NCI-H524 (cell line): ENCODE data around the gene CTNND2.
A peak's percentile ranks its signal among the peaks of the same experiment; 100 is the strongest.

ENCODE experiments used
- DNase-seq, 2 experiments: peaks; one replicate each; lab custom pipeline; 2025; lab: John Stamatoyannopoulos, UW

The CTNND2 gene, protein sequence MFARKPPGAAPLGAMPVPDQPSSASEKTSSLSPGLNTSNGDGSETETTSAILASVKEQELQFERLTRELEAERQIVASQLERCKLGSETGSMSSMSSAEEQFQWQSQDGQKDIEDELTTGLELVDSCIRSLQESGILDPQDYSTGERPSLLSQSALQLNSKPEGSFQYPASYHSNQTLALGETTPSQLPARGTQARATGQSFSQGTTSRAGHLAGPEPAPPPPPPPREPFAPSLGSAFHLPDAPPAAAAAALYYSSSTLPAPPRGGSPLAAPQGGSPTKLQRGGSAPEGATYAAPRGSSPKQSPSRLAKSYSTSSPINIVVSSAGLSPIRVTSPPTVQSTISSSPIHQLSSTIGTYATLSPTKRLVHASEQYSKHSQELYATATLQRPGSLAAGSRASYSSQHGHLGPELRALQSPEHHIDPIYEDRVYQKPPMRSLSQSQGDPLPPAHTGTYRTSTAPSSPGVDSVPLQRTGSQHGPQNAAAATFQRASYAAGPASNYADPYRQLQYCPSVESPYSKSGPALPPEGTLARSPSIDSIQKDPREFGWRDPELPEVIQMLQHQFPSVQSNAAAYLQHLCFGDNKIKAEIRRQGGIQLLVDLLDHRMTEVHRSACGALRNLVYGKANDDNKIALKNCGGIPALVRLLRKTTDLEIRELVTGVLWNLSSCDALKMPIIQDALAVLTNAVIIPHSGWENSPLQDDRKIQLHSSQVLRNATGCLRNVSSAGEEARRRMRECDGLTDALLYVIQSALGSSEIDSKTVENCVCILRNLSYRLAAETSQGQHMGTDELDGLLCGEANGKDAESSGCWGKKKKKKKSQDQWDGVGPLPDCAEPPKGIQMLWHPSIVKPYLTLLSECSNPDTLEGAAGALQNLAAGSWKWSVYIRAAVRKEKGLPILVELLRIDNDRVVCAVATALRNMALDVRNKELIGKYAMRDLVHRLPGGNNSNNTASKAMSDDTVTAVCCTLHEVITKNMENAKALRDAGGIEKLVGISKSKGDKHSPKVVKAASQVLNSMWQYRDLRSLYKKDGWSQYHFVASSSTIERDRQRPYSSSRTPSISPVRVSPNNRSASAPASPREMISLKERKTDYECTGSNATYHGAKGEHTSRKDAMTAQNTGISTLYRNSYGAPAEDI (N-terminal part only)

DNA sequence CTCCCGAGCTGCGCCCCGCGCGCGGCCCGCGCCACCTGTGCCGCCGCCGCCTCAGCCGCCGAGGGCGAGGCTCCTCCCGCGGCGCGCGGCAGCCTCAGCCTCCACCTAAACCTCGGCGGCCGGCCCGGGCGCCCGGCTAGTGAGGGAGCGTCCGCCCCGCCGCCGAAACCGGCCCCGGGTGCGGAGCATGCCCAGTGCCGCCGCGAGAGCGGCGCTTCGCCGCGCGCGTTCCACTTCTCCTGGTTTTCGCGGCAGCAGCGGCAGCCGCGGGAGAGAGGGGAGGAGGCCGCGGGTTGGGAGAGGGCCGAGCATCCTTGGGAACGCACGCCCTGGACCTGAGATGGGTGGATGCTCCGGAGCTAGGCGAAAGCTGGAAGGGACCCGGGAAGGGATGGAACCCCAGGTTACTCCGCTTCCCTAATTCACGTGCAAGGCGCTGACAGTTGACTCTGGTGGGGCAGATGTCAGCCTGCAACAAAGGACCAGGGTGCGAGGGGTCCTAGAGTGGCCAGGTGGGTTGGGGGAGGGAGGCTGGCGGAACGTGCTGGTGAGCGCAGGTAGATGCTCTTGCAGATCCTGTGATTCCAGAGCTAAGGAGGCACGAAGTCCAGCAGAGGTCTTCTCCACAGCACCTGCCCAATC, at the start of gene CTNND2:
TSS of gene CTNND2 (minus strand) at position 182 of the 642 bp plus-strand sequence. CDS start 593 bp downstream, outside the sequence.
- peak; percentile 84 to 93 for DNase-seq

- no peak for DNase-seq
Measured at GRCh38 chr5:11946317-11946716, 42.1 kb upstream of the CTNND2 start.

- DNase-seq, result no peak
Measured at GRCh38 chr5:11941566-11941965, 37.3 kb upstream of the CTNND2 start.

- DNase-seq, result no peak
Measured at GRCh38 chr5:11931638-11932037, 27.4 kb upstream of the CTNND2 start.

DNA sequence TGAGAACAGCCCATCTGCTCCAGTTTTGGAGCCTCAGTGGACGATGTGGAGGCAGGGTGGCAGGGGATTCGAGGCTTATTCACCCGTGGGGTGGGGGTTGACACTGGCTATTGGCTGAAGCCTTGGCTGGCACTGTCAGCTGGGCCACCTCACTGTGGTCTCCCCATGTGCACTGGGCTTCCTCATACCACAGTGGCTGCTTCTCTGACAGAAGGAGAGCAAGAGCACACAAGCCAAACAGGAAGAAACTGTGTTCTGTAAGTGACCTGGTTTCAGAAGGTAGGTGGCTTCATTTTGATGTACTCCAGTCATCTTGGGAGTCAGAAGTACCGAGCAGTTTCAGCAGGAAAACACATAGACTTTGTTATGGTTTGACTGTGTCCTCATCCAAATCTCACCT, 24.7 kb upstream of the CTNND2 start:
- no peak for DNase-seq

DNA sequence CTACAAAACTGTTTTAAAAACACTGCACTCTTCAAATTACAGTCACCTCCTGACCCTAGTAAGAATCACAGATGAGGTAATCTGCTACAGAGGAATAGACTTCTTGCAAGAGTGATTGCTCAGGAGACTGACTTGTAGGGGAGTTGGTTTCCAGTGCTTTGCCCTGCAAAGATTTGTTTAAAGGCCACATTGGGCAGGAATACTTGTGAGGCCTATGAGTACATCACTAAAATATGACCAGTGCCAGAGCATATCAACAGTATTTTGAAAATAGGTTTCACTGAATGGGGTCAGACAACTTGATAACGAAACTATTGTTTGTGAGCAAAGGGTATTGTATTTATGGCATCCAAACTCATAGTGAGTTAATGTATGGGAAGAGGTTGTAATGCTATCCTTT, 21.5 kb upstream of the CTNND2 start:
- no peak for DNase-seq

DNA sequence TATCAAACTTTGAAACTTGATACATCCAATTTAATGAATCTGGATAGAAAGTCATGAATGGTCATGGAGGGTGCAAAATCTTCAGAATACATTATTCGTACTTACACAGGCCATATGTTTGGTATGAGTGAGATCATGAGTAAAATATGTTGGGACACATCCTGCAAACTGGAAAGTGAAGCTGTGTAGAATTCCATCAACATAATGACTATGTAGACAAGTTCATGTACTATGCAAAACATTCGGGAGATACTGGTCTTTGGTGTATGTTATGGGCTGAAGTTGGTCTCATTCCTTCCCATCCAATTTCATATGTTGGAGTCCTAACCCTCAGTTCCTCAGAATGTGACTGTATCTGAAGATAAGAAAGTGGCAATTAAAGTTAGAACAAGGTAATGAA, 18.1 kb upstream of the CTNND2 start:
- no peak for DNase-seq

DNA sequence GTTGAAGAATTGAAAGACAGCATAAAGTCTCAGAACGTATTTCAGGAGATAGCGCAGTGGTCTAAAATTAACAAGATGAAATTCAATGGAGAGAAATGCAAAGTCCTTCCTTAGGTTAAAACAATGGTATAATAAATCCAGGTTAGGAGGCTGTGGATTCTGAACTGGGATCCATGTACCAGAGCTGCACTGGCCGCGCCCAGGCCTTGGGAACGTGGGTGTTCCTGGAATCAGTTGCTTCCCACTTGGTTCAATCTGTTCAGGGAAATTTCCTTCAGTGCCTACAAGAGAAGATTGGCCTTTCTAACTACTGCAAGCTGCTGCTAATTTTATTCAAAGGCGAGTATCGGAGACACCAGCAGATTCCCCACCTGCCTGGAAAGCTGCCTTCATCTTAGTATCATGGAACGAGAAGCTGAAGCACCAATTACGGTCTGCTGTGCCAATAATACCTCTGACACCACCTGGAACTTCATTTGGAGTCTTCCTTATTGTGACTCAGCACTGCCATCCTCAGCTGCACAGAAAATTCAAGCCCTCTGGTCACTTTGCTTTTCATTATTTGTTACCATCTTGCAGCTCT, 14.3 kb upstream of the CTNND2 start:
- peak; percentile 84 to 97 for DNase-seq

DNA sequence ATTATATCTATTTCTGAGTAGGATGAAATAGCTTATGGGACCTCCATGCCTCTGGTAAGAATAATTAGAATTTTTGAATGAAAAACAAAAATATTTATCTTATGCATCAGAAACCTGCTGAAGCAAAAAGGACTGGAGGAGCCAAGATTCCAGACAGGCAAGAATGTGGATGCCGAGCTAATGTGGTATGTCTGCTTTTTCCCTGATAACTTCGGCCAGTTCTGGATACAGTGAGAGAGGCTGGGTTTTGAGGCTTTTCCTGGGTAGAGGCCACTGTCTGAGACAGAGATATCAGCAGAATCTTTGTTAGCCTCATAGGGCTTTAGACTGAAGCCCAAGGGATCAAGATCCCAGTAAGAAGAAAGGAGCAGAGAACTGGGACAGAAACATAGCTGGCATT, 5.2 kb upstream of the CTNND2 start:
- no peak for DNase-seq

DNA sequence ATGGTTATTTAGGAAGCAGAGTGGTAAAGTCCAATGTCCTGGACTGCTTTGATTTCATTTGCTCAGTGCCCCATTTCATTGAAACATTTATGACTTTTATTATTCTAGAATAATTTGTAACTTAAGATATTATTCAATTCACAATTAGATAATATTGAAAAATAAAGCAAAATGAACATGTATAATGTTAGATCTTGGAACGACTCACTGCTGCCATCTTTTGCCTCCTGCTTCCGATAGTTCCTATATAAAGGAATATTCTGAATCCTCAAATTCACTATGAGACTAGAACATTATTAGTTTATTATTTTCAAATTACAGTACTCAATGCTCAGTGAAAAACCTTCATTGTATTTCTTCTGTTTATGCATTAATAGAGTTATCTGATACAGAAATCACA, 2.3 kb upstream of the CTNND2 start:
- DNase-seq, result no peak

DNA sequence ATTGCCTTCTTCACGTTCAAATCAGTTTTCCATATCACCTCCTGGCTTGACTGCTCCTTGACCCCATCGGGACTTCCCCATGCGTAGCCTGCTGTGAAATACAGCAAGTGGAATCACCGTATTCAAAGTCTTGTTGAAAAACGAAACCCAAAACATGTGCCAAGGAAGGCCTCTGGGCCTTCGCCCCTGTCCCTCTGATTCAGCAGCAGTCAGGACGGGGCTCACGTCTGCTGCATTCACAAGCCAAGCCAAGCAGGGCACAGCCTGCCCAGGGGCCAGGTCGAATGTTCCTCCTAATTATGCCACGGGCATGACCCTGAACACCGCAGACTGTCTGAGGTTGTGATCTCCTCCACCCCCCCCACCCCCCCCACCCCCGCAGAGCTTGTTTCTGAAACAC, 960 bp upstream of the CTNND2 start:
- DNase-seq, result no peak

- peak; percentile 69 to 83 for DNase-seq
Measured at GRCh38 chr5:11903614-11904264, 507 bp downstream of the CTNND2 start.

GRCh38 chr5:11903121-11903613, 1.1 kb downstream of the CTNND2 start:
- peak; percentile 48 to 73 for DNase-seq

DNA sequence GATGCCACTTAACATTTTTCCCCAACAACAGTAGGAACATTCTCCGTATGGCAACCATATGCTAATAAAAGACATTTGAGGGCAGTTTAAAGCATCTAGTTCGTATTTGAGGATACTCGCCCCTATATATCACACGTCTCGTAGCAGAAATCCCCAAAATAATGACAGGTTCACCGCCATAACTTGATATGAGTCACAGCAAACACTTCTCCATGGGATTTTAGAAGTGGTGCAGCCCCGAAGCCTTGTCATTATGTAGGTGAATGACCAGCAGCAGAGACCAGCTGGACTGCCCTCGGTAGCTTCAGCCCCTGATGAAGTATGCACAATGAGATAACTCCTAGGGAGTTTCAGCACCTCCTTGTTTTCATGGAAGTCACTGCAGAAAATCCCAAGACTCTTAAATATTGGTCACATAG, 2.0 kb downstream of the CTNND2 start:
- peak; percentile 34 to 66 for DNase-seq

GRCh38 chr5:11898787-11899186, 5.5 kb downstream of the CTNND2 start:
- no peak for DNase-seq

DNA sequence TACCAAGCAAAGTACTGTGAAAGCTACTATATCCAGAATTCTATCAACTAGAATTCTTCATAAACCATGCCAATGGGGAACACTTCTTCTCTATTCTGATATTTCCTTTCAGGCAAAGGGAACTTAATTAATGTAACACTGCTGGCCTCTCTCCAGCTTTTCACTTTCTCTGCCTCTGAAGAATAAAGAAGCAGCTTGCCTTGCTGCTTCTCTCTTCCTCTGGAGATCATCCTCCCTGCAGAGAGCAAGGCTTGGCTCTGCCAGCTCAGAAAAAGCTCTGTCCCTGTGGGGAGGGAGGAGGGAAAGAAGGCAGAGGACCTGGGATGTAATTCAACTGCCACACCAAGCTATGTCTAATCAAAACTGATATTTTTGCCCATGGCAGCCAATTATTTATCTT, 6.5 kb downstream of the CTNND2 start:
- no peak for DNase-seq

GRCh38 chr5:11894992-11895391, 9.3 kb downstream of the CTNND2 start:
- no peak for DNase-seq

DNA sequence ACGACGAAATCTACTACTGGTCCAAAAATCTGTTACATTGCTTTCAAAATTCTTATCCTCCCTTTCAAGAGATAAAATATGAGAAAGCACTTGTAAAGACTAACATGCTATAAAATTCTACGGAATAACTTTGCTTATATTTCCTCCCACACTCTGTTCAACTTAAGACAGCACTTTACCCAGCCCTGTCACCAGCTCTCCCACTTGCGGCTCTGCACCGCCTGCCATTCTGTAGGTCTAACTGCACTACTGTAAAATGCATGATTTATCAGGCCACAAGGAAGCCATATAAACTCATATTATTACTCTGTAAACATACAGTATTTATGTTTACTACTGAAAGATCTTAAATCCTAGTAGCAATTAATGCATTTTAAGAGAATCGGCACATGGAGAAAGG, 11.4 kb downstream of the CTNND2 start:
- DNase-seq, result no peak

DNA sequence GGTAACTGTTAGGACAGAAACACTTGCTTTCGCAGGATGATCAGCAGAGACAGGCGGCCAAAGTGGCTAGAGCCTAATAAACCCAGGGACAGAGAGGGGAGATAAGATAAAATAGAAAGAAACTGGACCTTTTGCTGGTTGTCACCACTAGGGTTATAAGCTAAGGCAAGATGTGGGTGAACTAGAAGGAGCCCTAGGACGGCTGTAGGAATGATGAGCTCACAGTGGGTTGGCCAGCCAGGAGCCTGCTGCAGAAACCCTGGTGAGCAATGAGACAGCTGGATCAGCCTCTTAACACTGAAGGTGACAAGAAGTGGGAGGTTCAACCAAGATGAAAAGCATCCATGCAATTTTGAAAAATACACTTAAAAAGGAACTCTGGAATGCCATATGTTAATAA, 13.5 kb downstream of the CTNND2 start:
- DNase-seq, result no peak

- no peak for DNase-seq
Measured at GRCh38 chr5:11888221-11888620, 16.0 kb downstream of the CTNND2 start.

DNA sequence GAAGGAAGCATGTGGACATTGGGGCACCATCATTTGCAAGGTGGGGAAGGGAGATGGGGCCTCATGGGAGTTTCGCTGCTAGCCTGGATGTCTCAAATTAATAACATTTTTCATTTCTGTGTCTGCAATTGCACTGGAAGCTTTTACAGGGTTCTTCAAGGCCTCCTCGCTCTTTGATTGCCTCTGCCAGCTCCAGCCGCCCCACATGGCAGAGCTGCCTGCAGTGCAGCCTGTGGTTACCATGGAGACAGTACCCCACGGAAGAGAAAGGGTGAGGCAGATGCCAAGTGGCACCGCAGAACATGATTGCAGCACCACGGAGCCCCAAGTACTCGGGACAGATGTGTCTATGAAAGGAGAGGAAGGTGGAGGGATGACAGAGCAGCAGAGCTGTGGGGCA, 25.4 kb downstream of the CTNND2 start:
- peak; percentile 91 to 98 for DNase-seq
